GM18499 (cell line): ENCODE results near the gene USB1.
"Not testable (repeated sequence)": the region's sequence is repeated elsewhere in the genome, so short reads cannot be mapped to it uniquely, and the experiment has no call there.

Source experiments
- ATAC-seq: cut with Tn5 transposase; IDR thresholded peaks from one replicate; pipeline ENCODE4 v1.9.1; 2021; ENCODE audit warnings: moderate number of reproducible peaks; ENCODE audit not compliant: insufficient read depth, unreplicated experiment

The USB1 gene

GRCh38 chr16:57993897-57994296 lies 7.3 kb upstream of the USB1 start:
- ATAC-seq, result no peak

GRCh38 chr16:57994361-57994760 lies 6.8 kb upstream of the USB1 start:
- no peak for ATAC-seq

DNA sequence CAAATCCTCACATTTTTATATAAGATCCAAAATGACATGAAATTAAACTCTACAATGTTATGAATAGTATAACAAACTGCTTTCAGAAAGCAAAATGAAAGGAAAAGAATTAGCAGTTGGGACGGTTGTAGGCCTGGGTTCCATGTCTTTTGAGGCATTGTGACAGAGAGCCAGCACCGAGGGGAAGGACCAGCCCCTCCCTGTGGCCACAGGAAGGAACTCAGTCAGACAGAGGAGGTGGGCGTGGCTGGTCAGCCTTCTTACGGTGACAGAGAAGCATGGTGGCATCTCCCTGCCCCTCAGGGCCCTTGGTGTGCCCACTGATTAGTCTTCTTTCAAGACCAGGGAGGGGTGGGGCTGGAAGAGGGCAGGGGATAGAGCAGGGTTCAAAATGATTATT lies 6.4 kb upstream of the USB1 start:
- no peak for ATAC-seq

DNA sequence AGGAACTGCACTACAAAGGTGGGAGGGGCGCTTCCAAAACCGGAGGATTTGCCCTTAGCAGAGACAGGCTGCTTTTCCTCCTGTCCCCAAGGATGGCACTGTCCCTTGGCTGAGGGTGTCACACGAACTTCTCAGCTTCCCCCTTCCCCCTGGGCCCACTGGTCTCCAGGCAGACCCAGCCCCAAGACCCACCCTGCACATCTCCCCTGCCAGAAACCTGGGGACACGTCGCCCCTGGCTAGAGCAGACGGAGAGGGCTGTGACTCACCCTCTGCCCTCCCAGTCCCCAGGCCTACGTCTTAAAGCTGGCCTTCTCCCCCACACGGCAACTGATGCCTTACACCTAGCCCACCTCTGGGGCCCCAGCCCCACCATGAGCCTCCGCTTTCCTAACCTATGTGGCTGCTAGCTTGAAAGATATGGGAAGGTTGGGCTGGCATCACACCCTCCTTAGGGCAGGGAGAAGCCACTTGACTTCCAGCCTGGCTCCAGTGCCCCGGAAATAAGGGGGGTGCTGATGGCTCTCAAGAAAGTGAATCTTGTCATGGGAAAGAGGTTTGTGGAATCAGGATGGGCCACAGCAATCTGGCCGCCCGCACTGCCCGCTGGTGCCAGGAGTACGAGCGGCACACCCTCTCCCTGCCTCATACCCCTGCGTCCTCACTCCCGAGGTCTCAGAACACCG lies 5.3 kb upstream of the USB1 start:
- ATAC-seq, result no peak

DNA sequence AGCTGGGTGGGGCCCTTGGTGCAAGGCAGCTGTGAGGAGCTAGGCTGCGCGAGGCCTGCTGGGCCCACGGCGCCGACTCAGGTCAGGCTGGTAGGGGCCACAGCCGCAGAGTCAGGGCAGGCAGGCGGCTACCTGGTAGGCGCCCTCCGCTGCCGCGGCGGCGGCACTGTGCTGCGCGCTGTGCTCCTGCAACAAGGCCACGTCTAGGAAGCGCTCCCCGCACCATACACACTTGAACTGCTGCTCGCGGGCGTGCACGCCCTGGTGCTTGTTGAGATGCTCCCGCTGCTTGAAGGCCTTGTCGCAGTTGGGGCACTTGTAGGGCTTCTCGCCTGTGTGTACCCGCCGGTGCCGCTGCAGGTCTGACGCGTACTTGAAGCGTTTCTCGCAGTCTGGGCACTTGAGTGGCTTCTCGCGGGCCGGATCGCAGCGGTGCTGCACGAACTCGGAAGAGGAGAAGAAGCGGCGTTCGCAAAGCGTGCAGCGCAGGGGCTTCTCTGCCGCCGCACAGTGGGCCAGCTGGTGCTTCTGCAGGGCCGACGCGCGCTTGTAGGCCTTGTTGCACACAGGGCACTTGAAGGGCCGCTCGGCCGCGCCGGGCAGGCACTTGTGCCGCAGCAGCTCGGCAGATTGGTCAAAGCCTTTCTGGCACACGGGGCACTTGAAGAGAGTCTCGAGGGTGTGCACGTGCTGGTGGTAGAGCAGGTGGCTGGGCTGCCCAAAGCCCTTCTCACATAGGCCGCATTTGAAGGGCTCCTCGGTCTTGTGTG lies 4.6 kb upstream of the USB1 start:
- no peak for ATAC-seq

GRCh38 chr16:57997176-57997527 lies 4.1 kb upstream of the USB1 start:
- no peak for ATAC-seq

DNA sequence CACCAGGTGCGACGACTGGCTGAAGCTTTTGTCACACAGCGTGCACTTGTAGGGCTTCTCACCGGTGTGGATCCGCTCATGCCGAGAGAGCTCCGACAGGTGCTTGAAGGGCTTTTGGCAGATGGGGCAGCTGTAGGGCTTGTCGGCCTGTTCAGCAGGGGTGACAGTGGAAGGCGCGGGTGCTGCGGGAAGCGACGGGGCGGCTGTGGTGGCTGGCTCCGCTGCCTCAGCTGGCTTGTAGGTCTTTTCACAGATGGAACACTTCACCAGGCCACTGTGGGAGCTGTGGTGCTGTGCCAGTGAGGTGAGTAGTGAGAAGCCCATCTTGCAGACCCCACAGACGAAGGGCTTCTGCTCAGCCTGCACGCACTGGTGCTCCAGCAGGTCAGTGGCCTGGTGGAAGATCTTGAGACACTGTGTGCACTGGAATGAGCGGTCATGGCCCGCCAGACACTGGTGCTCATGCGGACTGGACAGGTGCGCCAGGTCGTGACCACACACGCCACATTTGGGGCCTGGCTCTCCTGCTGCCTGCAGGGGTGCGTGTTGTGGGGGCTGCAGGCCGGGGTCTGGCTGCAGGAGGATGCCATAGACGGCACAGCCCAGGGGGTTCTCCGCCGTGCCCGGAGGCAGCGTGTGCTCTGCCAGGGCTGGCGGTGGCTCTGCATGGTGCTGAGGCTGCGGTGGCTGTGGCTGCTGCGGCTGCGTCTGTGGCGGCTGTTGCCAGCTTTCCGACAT lies 3.5 kb upstream of the USB1 start:
- no peak for ATAC-seq

- ATAC-seq, result no peak
Observed at GRCh38 chr16:57998486-57998885, 2.7 kb upstream of the USB1 start.

DNA sequence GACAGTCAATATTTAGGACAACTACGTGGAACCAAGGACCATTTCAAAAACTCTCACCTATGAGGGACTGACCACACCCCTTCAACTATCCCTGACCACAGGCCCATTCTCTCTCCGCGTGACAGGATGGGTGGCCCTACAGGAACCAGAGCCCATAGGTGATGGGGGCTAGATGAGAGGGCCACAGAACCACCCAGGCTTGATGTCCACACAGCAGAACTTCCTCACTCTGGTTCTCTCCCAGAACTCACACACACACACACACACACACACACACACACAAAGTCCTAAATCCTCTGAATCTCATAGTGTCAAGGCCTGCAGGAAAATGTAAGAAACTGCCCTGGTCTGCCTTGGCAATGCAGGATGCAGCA lies 2.2 kb upstream of the USB1 start:
- ATAC-seq, result no peak

- no peak for ATAC-seq
Observed at GRCh38 chr16:57999366-57999970, 1.7 kb upstream of the USB1 start.

DNA sequence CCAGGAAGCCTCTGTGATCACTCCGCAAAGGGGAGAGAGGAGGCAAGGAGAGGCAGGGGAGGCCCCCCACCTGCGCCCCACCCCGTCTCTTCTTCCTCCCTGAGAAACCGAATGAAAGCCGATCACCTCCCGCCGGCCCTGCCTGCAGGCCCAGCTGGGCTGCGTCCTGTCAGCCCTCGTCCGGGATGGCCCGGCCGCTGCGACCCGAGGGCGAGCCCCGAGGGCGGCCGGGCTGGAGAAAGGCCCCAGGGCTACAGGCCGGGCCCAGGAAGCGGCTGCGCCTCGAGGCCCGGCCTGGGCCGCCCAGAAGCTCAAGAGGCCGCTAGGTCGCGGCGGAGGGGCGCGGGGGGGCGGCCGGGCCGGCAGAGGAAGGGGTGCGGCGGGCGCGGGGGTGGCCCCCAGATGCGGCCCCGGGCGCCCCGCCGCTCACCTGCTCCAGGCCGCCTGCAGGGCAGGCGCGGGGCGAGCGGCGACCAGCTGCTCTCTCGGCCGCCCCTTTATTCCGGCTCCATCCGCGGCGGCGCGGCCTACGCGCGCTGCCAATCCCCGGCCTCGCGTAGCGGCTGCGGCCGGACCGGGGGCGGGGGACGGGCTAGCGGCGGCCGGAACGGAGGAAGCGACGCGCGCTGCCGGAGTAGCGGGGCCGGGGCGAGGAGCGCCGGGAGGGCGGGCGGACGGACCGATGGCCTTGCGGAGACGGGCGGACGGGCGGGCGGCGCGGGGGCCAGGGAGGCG lies 1.1 kb upstream of the USB1 start, which contains the start of gene ZNF319:
Gene ZNF319 (minus strand): TSS at position 702 of the 735 bp plus-strand sequence. CDS start 2,407 bp downstream, outside the sequence.
- ATAC-seq, result no peak

GRCh38 chr16:58001781-58002415 lies 691 bp downstream of the USB1 start:
- no peak for ATAC-seq

GRCh38 chr16:58002416-58002800 lies 1.2 kb downstream of the USB1 start:
- no peak for ATAC-seq

- no peak for ATAC-seq
Observed at GRCh38 chr16:58002936-58003335, 1.7 kb downstream of the USB1 start.

DNA sequence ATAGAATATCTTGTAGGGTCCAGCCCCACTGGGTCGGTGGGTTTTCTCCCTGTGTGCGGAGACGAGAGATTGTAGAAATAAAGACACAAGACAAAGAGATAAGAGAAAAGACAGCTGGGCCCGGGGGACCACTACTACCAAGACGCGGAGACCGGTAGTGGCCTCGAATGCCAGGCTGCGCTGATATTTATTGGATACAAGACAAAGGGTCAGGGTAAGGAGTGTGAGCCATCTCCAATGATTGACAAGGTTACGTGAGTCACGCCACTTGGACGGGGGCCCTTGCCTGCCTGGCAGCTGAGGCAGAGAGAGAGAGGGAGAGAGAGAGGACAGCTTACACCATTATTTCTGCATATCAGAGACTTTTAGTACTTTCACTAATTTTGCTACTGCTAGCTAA lies 3.5 kb downstream of the USB1 start:
- not testable (repeated sequence) for ATAC-seq

DNA sequence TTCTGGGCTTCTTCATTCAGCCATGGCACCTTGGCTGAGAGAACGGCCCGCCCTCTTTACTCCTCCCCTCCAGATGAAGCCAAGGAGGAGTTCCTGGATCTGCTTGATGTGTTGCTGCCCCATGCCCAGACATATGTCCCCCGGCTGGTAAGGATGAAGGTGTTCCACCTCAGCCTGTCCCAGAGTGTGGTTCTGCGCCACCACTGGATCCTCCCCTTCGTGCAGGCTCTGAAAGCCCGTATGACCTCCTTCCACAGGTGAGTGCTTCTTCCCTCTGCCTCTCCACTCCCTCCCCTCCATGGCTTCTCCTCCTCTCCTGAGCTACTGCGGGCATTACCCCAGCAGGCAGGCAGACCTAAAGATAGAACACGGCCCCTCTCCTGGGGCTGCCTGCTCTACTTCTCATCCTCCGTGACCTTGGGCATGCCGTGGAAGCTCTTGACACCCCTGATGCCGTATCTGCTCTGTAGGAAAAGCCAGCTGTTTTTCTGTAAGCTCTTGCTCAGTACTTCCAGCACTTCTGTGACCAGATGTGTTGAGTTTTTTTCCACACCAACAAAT lies 8.7 kb downstream of the USB1 start:
- no peak for ATAC-seq

DNA sequence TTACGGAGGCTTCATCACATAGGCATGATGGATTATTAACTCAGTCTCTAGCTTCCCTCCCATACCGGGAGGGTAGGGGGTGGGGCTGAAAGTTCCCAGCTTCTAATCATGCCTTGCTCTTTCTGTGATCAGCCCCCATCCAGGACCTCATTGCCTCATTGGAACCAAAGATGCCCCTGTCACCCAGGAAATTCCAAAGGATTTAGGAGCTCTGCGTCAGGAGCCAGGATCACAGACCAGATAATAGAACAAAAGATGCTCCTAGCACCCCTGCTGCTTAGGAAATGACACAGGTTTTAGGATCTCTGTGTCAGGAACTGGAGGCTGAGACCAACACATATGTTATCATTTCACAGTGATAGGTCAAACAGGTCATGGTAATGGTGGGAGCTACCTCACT lies 9.7 kb downstream of the USB1 start:
- no peak for ATAC-seq

GRCh38 chr16:58011652-58012051 lies 10.4 kb downstream of the USB1 start:
- ATAC-seq, result no peak

DNA sequence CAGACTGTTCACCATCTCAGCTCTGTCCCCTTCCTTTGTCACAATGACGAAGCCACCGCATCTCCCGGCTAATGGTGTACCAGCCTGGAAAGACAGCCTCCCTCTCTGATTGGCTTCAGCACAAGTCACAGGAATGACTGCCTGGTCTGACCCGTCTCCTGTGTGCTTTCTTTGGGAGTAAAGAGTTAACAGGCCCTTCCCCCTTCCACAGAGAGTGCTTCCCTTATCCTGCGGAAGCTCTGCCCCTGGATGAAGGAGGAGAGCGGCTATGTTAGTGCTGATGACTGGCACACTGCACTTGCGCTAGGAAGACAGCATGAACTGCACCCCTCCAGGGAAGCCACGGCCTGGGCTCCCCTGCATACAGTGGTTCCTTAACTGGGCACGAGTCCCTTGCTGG lies 11.3 kb downstream of the USB1 start:
- no peak for ATAC-seq
